NT2/D1 (cell line): ENCODE data around the gene CNTFR.

Source experiments
- YY1 ChIP-seq: IDR thresholded peaks from 2 replicates; pipeline ENCODE4 v1.6.1; 2011; ENCODE audit not compliant: insufficient read length, insufficient read depth
- ZNF274 ChIP-seq: IDR thresholded peaks from 2 replicates; pipeline ENCODE4 v1.6.1; 2011; ENCODE audit warnings: mild to moderate bottlenecking, low read depth, low read length

GRCh38 chr9:34553511-34554021 is 36.0 kb downstream of the CNTFR start:
- no peak for TF ChIP-seq YY1
- no peak for TF ChIP-seq ZNF274
